Measurements from ENCODE around the gene NOVA1. TPM values are rescaled to one million over a fixed set of nuclear protein-coding genes. Genes with fewer than 3 reads are reported as not detected.
A peak's percentile ranks its signal among the peaks of the same experiment; 100 is the strongest.

NOVA1 gene
- total RNA-seq, 1 donor from 2014 or later = 21.6 TPM

DNA sequence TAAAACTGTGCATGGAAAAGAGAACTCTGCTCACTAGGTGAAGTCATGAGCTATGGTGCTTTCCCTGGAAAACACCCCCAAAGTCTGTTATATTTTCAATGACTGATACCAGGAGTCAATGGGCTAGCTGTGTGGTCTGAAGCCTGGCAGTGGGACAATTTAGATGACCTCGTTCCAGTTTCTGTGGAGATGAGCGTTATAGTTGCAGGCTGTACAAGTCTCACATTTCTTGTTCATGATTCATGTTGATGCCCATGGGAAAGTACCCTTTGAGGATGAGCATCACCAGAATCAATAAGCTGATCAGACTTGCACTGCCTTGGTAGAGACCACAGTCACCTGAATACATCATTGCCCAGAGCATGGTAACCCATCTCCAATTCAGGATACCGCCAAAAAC, 70.7 kb downstream of the NOVA1 start:
- no peaks in the 10 kb centered on the region for H3K9me3 Mint-ChIP-seq (ENCODE audit: low read depth)
- TF ChIP-seq, protein P1, sequence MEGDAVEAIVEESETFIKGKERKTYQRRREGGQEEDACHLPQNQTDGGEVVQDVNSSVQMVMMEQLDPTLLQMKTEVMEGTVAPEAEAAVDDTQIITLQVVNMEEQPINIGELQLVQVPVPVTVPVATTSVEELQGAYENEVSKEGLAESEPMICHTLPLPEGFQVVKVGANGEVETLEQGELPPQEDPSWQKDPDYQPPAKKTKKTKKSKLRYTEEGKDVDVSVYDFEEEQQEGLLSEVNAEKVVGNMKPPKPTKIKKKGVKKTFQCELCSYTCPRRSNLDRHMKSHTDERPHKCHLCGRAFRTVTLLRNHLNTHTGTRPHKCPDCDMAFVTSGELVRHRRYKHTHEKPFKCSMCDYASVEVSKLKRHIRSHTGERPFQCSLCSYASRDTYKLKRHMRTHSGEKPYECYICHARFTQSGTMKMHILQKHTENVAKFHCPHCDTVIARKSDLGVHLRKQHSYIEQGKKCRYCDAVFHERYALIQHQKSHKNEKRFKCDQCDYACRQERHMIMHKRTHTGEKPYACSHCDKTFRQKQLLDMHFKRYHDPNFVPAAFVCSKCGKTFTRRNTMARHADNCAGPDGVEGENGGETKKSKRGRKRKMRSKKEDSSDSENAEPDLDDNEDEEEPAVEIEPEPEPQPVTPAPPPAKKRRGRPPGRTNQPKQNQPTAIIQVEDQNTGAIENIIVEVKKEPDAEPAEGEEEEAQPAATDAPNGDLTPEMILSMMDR (IDR thresholded peaks at IDR 0.05; ENCODE audit: unreplicated experiment) = no peak
- H3K27me3 Mint-ChIP-seq = no peaks in the 10 kb centered on the region
- peaks cover 10% of the 10 kb centered on the region for H3K4me1 Mint-ChIP-seq (ENCODE audit: low read depth)
- no peak for DNase-seq (ENCODE audit: low spot score, unreplicated experiment)
- no peaks in the 10 kb centered on the region for H3K36me3 Mint-ChIP-seq (ENCODE audit: insufficient read depth)
- H3K4me3 Mint-ChIP-seq (ENCODE audit: low read depth) = no peak overlapping the region
- H3K27ac Mint-ChIP-seq = no peak overlapping the region

DNA sequence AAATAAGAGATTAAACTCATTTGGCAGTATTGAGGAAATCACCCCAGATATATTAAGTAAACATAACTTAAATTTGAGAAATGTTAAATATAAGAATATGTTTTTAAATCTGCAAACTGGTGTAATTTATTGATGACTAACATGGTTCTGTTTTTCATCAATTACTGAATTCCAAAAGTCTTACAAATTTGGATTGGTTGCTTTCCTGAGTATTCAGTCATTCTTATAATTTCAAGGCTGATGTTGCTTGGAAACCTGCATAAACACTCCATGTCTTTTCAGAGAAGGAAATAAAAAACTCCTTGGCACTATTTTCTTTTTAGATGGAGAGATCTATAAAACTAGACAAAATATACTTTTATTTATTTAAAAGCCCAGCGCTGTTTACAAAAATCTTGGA, 71.7 kb downstream of the NOVA1 start:
- Mint-ChIP-seq H3K27ac (no peak overlapping the region), H3K4me1 (ENCODE audit: low read depth) (peaks cover 11% of the 10 kb centered on the region), H3K27me3 (no peaks in the 10 kb centered on the region), H3K4me3 (ENCODE audit: low read depth) (no peak overlapping the region), H3K9me3 (ENCODE audit: low read depth) (no peaks in the 10 kb centered on the region), H3K36me3 (ENCODE audit: insufficient read depth) (no peaks in the 10 kb centered on the region)
- DNase-seq (ENCODE audit: low spot score, unreplicated experiment) = no peak
- TF ChIP-seq, protein P1 (IDR thresholded peaks at IDR 0.05; ENCODE audit: unreplicated experiment) = no peak

DNA sequence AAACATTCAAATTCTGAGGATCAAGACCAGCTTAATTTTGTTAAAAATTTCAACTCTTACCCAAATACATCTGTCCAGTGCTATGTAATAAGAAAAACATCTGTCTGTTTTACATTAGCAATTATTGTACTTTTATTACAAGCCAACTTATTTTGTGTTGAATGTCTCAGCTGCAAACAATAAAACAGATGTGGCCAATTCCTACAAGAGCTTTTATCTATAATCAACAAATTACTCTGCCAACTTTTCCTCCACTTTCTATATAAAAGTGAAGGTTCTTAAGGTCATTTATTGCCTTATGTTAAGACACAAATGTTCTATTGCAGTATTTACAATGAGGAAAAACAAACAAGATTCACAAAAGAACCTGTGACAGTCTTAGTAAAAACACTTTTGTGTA, 72.7 kb downstream of the NOVA1 start:
- H3K9me3 Mint-ChIP-seq (ENCODE audit: low read depth) = no peaks in the 10 kb centered on the region
- TF ChIP-seq, protein P1 (IDR thresholded peaks at IDR 0.05; ENCODE audit: unreplicated experiment) = no peak

DNA sequence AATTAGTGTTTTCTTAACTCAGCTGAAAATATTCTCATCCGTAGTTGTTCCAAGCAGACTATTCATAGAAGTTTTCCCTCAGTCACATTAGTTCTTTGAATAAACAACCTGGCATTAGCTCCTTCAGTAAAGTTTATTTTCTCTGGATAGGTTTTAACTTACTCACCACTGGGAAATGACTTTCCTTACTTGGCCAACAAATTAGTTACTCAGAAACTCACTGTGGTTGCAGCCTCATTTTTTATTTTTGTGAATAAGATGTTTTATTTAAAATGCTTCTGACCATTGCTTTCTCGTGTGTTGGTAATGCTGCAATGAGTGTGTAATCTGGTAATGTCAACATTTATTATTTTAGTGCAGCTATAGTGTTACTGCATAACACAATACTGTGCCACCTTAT, 74.9 kb downstream of the NOVA1 start:
- H3K27ac Mint-ChIP-seq = peak overlapping the region; percentile 37

More for the DNA sequence above, 72.7 kb downstream of the NOVA1 start:
- peaks cover 11% of the 10 kb centered on the region for H3K4me1 Mint-ChIP-seq (ENCODE audit: low read depth)
- H3K27ac Mint-ChIP-seq = no peak overlapping the region
- no peak for DNase-seq (ENCODE audit: low spot score, unreplicated experiment)
- H3K4me3 Mint-ChIP-seq (ENCODE audit: low read depth) = no peak overlapping the region
- no peaks in the 10 kb centered on the region for H3K36me3 Mint-ChIP-seq (ENCODE audit: insufficient read depth)
- no peaks in the 10 kb centered on the region for H3K27me3 Mint-ChIP-seq

DNA sequence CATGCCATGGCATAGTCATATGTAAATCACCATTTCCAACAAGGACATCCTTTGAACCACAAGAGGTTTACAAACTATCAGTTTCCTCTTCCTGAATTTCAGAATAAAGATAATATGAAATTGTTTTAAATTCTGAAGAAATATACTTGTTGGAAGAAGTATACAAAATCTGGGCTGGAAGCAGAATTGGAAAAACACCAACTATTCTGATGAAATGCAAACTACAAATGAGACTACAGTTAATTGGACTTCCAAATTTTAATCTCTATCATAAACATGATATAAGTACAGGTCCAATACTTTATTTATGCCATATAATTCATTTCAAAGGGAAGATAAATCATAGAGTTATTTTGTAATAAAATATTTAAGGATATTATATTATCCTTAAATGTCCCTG, 80.1 kb downstream of the NOVA1 start:
- no peaks in the 10 kb centered on the region for H3K36me3 Mint-ChIP-seq (ENCODE audit: insufficient read depth)
- no peaks in the 10 kb centered on the region for H3K27me3 Mint-ChIP-seq
- H3K9me3 Mint-ChIP-seq (ENCODE audit: low read depth) = no peaks in the 10 kb centered on the region
- TF ChIP-seq, protein P1 (IDR thresholded peaks at IDR 0.05; ENCODE audit: unreplicated experiment) = no peak
- no peak for DNase-seq (ENCODE audit: low spot score, unreplicated experiment)
- no peak overlapping the region for H3K4me3 Mint-ChIP-seq (ENCODE audit: low read depth)
- H3K27ac Mint-ChIP-seq = no peak overlapping the region
- peaks cover 6% of the 10 kb centered on the region for H3K4me1 Mint-ChIP-seq (ENCODE audit: low read depth)

More for the DNA sequence above, 74.9 kb downstream of the NOVA1 start:
- H3K27me3 Mint-ChIP-seq = no peaks in the 10 kb centered on the region
- H3K9me3 Mint-ChIP-seq (ENCODE audit: low read depth) = no peaks in the 10 kb centered on the region
- H3K36me3 Mint-ChIP-seq (ENCODE audit: insufficient read depth) = no peaks in the 10 kb centered on the region
- H3K4me1 Mint-ChIP-seq (ENCODE audit: low read depth) = peaks cover 11% of the 10 kb centered on the region
- TF ChIP-seq, protein P1 (IDR thresholded peaks at IDR 0.05; ENCODE audit: unreplicated experiment) = no peak
- no peak overlapping the region for H3K4me3 Mint-ChIP-seq (ENCODE audit: low read depth)
- no peak for DNase-seq (ENCODE audit: low spot score, unreplicated experiment)
